NCI-H1092 (cell line): ENCODE data around the gene CREBBP.

Experiments used
- DNase-seq: peaks from one replicate; lab custom pipeline; 2025; lab: John Stamatoyannopoulos, UW

The CREBBP gene

GRCh38 chr16:3713587-3714242, 166.8 kb downstream of the CREBBP start:
- DNase-seq: no peak

- no peak for DNase-seq
Observed at GRCh38 chr16:3712861-3713372, 167.6 kb downstream of the CREBBP start.

- DNase-seq: no peak
Observed at GRCh38 chr16:3706253-3707012, 174.1 kb downstream of the CREBBP start.

GRCh38 chr16:3702082-3702481, 178.4 kb downstream of the CREBBP start:
- DNase-seq: no peak

- no peak for DNase-seq
Observed at GRCh38 chr16:3701531-3701930, 179.0 kb downstream of the CREBBP start.

GRCh38 chr16:3698941-3699340, 181.6 kb downstream of the CREBBP start:
- DNase-seq: no peak

- DNase-seq: no peak
Observed at GRCh38 chr16:3696425-3697218, 183.9 kb downstream of the CREBBP start.

GRCh38 chr16:3695610-3696369, 184.7 kb downstream of the CREBBP start:
- DNase-seq: no peak

GRCh38 chr16:3694051-3694450, 186.5 kb downstream of the CREBBP start:
- no peak for DNase-seq

GRCh38 chr16:3691761-3692160, 188.8 kb downstream of the CREBBP start:
- DNase-seq: no peak

- DNase-seq: no peak
Observed at GRCh38 chr16:3690980-3691720, 189.4 kb downstream of the CREBBP start.

- peak; percentile 58 for DNase-seq
Observed at GRCh38 chr16:3690470-3690928, 190.0 kb downstream of the CREBBP start.

- DNase-seq: no peak
Observed at GRCh38 chr16:3689731-3690130, 190.8 kb downstream of the CREBBP start.

GRCh38 chr16:3687792-3688191, 192.7 kb downstream of the CREBBP start:
- DNase-seq: no peak

- no peak for DNase-seq
Observed at GRCh38 chr16:3687021-3687420, 193.5 kb downstream of the CREBBP start.

GRCh38 chr16:3681206-3681605, 199.3 kb downstream of the CREBBP start:
- no peak for DNase-seq

GRCh38 chr16:3677994-3678393, 202.5 kb downstream of the CREBBP start:
- no peak for DNase-seq

GRCh38 chr16:3675601-3676130, 204.8 kb downstream of the CREBBP start:
- DNase-seq: no peak
